Measurements from ENCODE around the gene FAM174A. TPM values are rescaled to one million over a fixed set of nuclear protein-coding genes. Genes with fewer than 3 reads are reported as not detected.

The FAM174A gene
- total and polyA plus RNA-seq, 12 donors: 9.1 to 46.0 (median 20.1) TPM

GRCh38 chr5:100553209-100553608 lies 18.0 kb downstream of the FAM174A start:
- Histone ChIP-seq H3K4me1 (no peaks in the 10 kb centered on the region), H3K27ac (no peak overlapping the region), H3K27me3 (no peaks in the 10 kb centered on the region), H3K36me3 (no peaks in the 10 kb centered on the region), H3K4me3 (no peak overlapping the region), H3K9me3 (peaks cover 0 to 10% (median 0%) of the 10 kb centered on the region in 11 donors)
- no peak for TF ChIP-seq CTCF (IDR thresholded peaks at IDR 0.05)
- DNase-seq: no peak
- ATAC-seq: no peak
- intact Hi-C loops (cut with DNase I): no loop called here

GRCh38 chr5:100560860-100561259 lies 25.7 kb downstream of the FAM174A start:
- Histone ChIP-seq H3K4me1 (no peaks in the 10 kb centered on the region), H3K9me3 (peaks cover 0 to 17% (median 0%) of the 10 kb centered on the region in 11 donors), H3K27me3 (no peaks in the 10 kb centered on the region), H3K36me3 (peaks cover 0 to 41% (median 0%) of the 10 kb centered on the region in 9 donors), H3K27ac (no peak overlapping the region), H3K4me3 (no peak overlapping the region)
- WGBS, 2 donors: 89 to 95% methylated on average over 1 of the region's 1 CpG
- no peak for TF ChIP-seq CTCF (IDR thresholded peaks at IDR 0.05)
- ATAC-seq (no peak), DNase-seq (no peak)
- intact Hi-C loops (cut with DNase I): no loop called here

- intact Hi-C loops (cut with DNase I): no loop called here
- Histone ChIP-seq H3K27ac (no peak overlapping the region), H3K27me3 (no peaks in the 10 kb centered on the region), H3K36me3 (peaks cover 0 to 45% (median 0%) of the 10 kb centered on the region in 9 donors), H3K4me3 (no peak overlapping the region), H3K9me3 (peaks cover 0 to 13% (median 0%) of the 10 kb centered on the region in 11 donors), H3K4me1 (no peaks in the 10 kb centered on the region)
- no peak for TF ChIP-seq CTCF (IDR thresholded peaks at IDR 0.05)
- DNase-seq: no peak
- ATAC-seq: no peak
Observed at GRCh38 chr5:100562821-100563220, 27.6 kb downstream of the FAM174A start.

GRCh38 chr5:100566382-100567141 lies 31.4 kb downstream of the FAM174A start:
- WGBS, 2 donors: 93% methylated on average over 4 of the region's 4 CpGs
- no peak for DNase-seq
- no peak for TF ChIP-seq CTCF (IDR thresholded peaks at IDR 0.05)
- ATAC-seq: no peak
- H3K4me3 ChIP-seq: no peak overlapping the region
- intact Hi-C loops (cut with DNase I): no loop called here
- no peaks in the 10 kb centered on the region for H3K27me3 ChIP-seq
- H3K4me1 ChIP-seq: no peaks in the 10 kb centered on the region
- no peak overlapping the region for H3K27ac ChIP-seq
- H3K9me3 ChIP-seq: no peaks in the 10 kb centered on the region
- peaks cover 0 to 55% (median 0%) of the 10 kb centered on the region in 9 donors for H3K36me3 ChIP-seq
